ENCODE measurements around the gene EPHA3.

DNA sequence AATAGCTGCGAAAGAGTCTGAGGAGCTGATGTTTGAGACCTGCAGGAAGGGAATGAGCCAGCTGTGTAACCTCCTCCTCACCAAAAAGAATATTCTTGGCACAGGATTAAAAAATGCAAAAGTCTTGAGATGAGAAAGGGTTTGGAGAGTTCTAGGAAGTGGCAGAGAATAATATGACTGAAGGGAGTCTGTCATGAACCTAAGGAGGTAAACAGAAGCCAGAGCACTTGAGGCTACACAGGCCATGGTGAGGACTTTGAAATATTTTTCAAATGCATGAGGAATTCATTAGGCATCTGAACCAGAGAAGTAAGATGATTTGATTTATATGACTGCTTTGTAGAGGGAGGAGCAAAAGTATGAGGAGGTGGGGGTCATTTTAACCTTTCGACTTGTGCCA is 347.8 kb downstream of the EPHA3 start:
- TF ChIP-seq FOSB (CRISPR knock-in tag; IDR thresholded peaks at IDR 0.05): no peak
- no peak for TF ChIP-seq TFCP2L1 (CRISPR knock-in tag; IDR thresholded peaks at IDR 0.05)
- TF ChIP-seq, protein P1, sequence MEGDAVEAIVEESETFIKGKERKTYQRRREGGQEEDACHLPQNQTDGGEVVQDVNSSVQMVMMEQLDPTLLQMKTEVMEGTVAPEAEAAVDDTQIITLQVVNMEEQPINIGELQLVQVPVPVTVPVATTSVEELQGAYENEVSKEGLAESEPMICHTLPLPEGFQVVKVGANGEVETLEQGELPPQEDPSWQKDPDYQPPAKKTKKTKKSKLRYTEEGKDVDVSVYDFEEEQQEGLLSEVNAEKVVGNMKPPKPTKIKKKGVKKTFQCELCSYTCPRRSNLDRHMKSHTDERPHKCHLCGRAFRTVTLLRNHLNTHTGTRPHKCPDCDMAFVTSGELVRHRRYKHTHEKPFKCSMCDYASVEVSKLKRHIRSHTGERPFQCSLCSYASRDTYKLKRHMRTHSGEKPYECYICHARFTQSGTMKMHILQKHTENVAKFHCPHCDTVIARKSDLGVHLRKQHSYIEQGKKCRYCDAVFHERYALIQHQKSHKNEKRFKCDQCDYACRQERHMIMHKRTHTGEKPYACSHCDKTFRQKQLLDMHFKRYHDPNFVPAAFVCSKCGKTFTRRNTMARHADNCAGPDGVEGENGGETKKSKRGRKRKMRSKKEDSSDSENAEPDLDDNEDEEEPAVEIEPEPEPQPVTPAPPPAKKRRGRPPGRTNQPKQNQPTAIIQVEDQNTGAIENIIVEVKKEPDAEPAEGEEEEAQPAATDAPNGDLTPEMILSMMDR (IDR thresholded peaks at IDR 0.05): no peak
- TF ChIP-seq CEBPB (IDR thresholded peaks at IDR 0.05): no peak
- TF ChIP-seq, protein P2, sequence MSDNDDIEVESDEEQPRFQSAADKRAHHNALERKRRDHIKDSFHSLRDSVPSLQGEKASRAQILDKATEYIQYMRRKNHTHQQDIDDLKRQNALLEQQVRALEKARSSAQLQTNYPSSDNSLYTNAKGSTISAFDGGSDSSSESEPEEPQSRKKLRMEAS (IDR thresholded peaks at IDR 0.05): no peak
- TF ChIP-seq, protein P3, sequence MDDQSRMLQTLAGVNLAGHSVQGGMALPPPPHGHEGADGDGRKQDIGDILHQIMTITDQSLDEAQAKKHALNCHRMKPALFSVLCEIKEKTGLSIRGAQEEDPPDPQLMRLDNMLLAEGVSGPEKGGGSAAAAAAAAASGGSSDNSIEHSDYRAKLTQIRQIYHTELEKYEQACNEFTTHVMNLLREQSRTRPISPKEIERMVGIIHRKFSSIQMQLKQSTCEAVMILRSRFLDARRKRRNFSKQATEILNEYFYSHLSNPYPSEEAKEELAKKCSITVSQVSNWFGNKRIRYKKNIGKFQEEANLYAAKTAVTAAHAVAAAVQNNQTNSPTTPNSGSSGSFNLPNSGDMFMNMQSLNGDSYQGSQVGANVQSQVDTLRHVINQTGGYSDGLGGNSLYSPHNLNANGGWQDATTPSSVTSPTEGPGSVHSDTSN (IDR thresholded peaks at IDR 0.05): no peak
- no peak for TF ChIP-seq EHF (CRISPR knock-in tag; IDR thresholded peaks at IDR 0.05)
- TF ChIP-seq HEYL (CRISPR knock-in tag; IDR thresholded peaks at IDR 0.05): no peak
- TF ChIP-seq FOSL2 (IDR thresholded peaks at IDR 0.05): no peak
- TF ChIP-seq FOSL2 (CRISPR knock-in tag; IDR thresholded peaks at IDR 0.05): no peak
- no peak for TF ChIP-seq CHD4 (IDR thresholded peaks at IDR 0.05; ENCODE audit: borderline replicate concordance)

All from A549 (cell line).